Esophagus muscularis mucosa (tissue), 3 donors: ENCODE results near the gene ZNF208.

Source experiments
- POLR2A ChIP-seq: fragments of 450-650 bp; IDR thresholded peaks from one replicate; pipeline ENCODE4 v1.6.1; 2017; ENCODE audit warnings: antibody characterized with exemption, moderate library complexity, mild to moderate bottlenecking, low read depth
- POLR2AphosphoS5 ChIP-seq, 2 donors: sonication (generic); formaldehyde crosslinking; IDR thresholded peaks; one replicate each; pipeline ENCODE4 v1.6.1; 2017; ENCODE audit warnings: antibody characterized with exemption in 2 of 2
- TF ChIP-seq, protein P1 (sequence below), 3 experiments: fragments of 200-600 bp in 2 of 3; fragments of 450-650 bp in 1 of 3; sonication (generic) in 2 of 3; IDR thresholded peaks; one replicate each; pipeline ENCODE4 v1.5.1; 2017 to 2019; ENCODE audit warnings: antibody characterized with exemption in 3 of 3, mild to moderate bottlenecking in 2 of 3, moderate library complexity in 1 of 3

DNA sequence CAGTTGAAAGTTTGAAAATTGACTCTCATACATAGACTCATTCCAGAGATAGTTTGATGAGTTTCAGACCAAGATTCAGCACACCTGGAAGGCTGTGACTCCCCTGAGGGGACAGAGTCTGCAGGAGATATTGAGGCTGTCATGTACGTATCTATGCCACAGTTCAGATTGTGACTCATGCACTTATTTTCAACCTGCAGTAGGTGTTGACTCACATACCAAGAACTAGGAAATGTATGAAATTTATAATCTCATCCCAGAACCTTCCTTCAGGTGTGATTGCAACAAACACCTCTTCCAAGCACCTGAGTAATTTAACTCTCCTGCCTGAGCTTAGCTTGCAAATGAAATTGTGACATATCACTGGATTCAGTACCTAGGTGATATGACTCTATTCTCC is 110.3 kb downstream of the ZNF208 start:
- TF ChIP-seq, protein P1, sequence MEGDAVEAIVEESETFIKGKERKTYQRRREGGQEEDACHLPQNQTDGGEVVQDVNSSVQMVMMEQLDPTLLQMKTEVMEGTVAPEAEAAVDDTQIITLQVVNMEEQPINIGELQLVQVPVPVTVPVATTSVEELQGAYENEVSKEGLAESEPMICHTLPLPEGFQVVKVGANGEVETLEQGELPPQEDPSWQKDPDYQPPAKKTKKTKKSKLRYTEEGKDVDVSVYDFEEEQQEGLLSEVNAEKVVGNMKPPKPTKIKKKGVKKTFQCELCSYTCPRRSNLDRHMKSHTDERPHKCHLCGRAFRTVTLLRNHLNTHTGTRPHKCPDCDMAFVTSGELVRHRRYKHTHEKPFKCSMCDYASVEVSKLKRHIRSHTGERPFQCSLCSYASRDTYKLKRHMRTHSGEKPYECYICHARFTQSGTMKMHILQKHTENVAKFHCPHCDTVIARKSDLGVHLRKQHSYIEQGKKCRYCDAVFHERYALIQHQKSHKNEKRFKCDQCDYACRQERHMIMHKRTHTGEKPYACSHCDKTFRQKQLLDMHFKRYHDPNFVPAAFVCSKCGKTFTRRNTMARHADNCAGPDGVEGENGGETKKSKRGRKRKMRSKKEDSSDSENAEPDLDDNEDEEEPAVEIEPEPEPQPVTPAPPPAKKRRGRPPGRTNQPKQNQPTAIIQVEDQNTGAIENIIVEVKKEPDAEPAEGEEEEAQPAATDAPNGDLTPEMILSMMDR (IDR thresholded peaks at IDR 0.05) = no peak
- TF ChIP-seq POLR2A = no peak
- no peak for TF ChIP-seq POLR2AphosphoS5 (IDR thresholded peaks at IDR 0.05)
